Uterus (tissue), 2 donors: Measurements from ENCODE around the gene SELENOI.

Experiments used
- POLR2A ChIP-seq, 2 donors: fragments of 450-650 bp; IDR thresholded peaks; one replicate each; pipeline ENCODE4 v1.6.1; 2016; ENCODE audit warnings: antibody characterized with exemption in 2 of 2, mild to moderate bottlenecking in 1 of 2, moderate library complexity in 1 of 2
- TF ChIP-seq, protein P1 (sequence below), 4 experiments: fragments of 200-600 bp in 2 of 4; fragments of 450-650 bp in 2 of 4; sonication (generic) in 2 of 4; IDR thresholded peaks; one replicate each; pipeline ENCODE4 v1.5.1; 2016 to 2019; ENCODE audit warnings: antibody characterized with exemption in 4 of 4, mild to moderate bottlenecking in 2 of 4, moderate library complexity in 1 of 4

- TF ChIP-seq, protein P1, sequence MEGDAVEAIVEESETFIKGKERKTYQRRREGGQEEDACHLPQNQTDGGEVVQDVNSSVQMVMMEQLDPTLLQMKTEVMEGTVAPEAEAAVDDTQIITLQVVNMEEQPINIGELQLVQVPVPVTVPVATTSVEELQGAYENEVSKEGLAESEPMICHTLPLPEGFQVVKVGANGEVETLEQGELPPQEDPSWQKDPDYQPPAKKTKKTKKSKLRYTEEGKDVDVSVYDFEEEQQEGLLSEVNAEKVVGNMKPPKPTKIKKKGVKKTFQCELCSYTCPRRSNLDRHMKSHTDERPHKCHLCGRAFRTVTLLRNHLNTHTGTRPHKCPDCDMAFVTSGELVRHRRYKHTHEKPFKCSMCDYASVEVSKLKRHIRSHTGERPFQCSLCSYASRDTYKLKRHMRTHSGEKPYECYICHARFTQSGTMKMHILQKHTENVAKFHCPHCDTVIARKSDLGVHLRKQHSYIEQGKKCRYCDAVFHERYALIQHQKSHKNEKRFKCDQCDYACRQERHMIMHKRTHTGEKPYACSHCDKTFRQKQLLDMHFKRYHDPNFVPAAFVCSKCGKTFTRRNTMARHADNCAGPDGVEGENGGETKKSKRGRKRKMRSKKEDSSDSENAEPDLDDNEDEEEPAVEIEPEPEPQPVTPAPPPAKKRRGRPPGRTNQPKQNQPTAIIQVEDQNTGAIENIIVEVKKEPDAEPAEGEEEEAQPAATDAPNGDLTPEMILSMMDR (IDR thresholded peaks at IDR 0.05): no peak
- TF ChIP-seq POLR2A (IDR thresholded peaks at IDR 0.05): no peak
These were observed 21.0 kb downstream of the SELENOI start for GRCh38 chr2:26366957-26367356.
